Brain microvascular endothelial cell (primary cell): ENCODE measurements around the gene LRP1B.

ENCODE experiments used
- DNase-seq: peaks from one replicate; pipeline ENCODE4 v3.0.0-alpha.2; 2020
- H3K27ac ChIP-seq: fragments of 250-450 bp; sonication (Bioruptor Pico); 2 replicates; pipeline ENCODE4 v1.5.1; 2020; ENCODE audit warnings: mild to moderate bottlenecking, moderate library complexity
- H3K27me3 ChIP-seq: fragments of 250-450 bp; sonication (Bioruptor Pico); replicated peaks from 2 replicates; pipeline ENCODE4 v1.5.1; 2020; ENCODE audit warnings: mild to moderate bottlenecking
- H3K36me3 ChIP-seq: fragments of 250-450 bp; sonication (Bioruptor Pico); replicated peaks from 2 replicates; pipeline ENCODE4 v1.5.1; 2020; ENCODE audit warnings: mild to moderate bottlenecking
- H3K4me3 ChIP-seq: 2 replicates; pipeline ENCODE4 v1.5.1; 2011; ENCODE audit warnings: low read depth, mild to moderate bottlenecking, control low read depth, low read length, moderate library complexity
- in situ Hi-C: cut with HindIII; loops from 2 replicates; pipeline ENCODE4 v1.10.0; 2017; ENCODE audit warnings: low sequenced_read_pairs, low pct_ligation_motif_present
- TF ChIP-seq, protein P1 (sequence below): IDR thresholded peaks from 2 replicates; pipeline ENCODE4 v1.5.1; 2011; ENCODE audit warnings: low read depth, mild to moderate bottlenecking, moderate library complexity, low read length, control low read depth, inconsistent platforms; ENCODE audit errors: missing control alignments

Gene LRP1B

DNA sequence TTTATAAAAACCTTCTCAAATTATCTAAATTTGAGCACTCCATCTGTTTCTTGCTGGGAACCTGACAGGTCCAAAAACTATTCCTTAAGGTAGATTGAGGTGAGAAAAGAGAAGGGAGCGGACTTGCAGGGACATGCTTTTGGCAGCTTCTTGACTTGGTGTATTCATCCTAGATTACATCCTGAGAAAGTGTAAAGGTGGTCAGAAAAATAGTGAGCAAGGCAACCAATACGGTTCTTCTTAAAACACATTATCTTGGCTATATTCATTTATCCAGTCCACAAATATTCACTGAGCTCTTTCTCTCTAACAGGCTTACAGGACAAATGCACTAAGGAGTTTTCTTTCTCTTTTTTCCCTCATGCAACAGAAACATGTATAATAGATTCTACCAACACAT, 230.0 kb downstream of the LRP1B start:
- H3K27ac ChIP-seq: no peak overlapping the region
- in situ Hi-C loops: no loop called here
- no peak for DNase-seq

DNA sequence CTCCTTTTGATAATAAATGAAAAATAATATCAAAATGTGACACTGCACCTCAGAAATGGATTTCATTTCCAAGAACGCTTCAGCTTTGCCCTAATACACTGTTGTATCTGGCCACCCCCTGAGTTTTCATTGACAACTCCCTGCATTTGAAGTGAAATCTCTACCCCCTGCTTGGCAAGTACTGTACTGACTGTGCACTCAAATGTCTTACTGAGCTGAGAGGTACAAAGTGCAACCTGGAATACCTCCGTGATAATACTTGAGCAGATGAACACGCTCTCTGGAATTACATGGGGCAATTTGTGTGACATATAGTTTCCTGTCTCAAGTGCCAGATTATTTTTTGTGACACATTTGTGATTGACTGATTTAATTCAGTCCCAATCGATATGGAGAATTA, 231.1 kb downstream of the LRP1B start:
- Histone ChIP-seq H3K27me3 (no peaks in the 10 kb centered on the region), H3K4me3 (no peak overlapping the region), H3K27ac (no peak overlapping the region), H3K36me3 (no peaks in the 10 kb centered on the region)
- in situ Hi-C loops: no loop called here
- TF ChIP-seq, protein P1, sequence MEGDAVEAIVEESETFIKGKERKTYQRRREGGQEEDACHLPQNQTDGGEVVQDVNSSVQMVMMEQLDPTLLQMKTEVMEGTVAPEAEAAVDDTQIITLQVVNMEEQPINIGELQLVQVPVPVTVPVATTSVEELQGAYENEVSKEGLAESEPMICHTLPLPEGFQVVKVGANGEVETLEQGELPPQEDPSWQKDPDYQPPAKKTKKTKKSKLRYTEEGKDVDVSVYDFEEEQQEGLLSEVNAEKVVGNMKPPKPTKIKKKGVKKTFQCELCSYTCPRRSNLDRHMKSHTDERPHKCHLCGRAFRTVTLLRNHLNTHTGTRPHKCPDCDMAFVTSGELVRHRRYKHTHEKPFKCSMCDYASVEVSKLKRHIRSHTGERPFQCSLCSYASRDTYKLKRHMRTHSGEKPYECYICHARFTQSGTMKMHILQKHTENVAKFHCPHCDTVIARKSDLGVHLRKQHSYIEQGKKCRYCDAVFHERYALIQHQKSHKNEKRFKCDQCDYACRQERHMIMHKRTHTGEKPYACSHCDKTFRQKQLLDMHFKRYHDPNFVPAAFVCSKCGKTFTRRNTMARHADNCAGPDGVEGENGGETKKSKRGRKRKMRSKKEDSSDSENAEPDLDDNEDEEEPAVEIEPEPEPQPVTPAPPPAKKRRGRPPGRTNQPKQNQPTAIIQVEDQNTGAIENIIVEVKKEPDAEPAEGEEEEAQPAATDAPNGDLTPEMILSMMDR: no peak
- no peak for DNase-seq

More for the DNA sequence above, 230.0 kb downstream of the LRP1B start:
- Histone ChIP-seq H3K4me3 (no peak overlapping the region), H3K27me3 (no peaks in the 10 kb centered on the region), H3K36me3 (no peaks in the 10 kb centered on the region)
- TF ChIP-seq, protein P1: no peak

DNA sequence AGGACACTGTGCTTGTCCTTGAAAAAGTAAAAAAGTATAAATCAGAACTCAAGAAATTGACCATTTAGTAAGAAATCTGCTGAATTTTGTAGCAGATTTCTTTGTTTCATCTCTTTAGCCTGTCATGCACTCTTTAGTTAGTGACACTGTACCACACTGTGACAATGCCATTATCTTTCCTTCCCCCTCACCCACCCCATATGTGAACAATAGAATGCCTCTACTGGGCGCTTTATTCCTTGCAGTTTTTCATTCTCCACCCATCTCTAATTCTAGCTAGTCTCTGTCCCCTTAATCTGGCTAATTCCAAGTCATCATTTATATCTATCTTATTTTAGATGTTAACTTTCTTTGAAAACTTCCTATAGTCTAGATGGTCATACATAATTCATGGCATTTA, 241.0 kb downstream of the LRP1B start:
- TF ChIP-seq, protein P1: no peak

DNA sequence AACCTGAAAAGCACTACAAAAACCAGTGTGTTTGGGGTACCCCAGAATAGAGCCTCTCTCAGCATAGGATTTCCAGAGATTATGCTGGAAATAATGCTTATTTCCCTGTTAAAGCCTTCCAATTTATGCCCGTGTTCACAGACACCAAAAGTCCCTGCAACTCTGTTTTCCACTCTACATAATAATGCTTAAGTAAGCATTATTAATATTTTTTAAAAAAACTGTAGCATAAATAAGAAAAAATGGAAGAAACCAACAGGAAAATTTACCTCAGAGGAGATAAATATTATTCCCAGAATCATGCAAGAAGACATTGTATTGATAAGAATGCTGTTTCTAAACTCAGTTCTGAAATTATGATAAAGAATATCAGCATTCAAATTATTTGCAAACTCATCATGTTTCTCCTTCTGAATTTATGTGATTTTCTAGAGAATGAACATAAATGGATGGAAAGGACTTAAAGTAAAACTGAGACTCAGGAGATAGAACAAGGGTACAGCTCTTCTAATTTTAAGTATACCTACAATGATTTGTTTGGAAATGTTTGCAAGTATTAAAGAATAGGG, 241.7 kb downstream of the LRP1B start:
- Histone ChIP-seq H3K27ac (no peak overlapping the region), H3K27me3 (no peaks in the 10 kb centered on the region), H3K36me3 (no peaks in the 10 kb centered on the region), H3K4me3 (no peak overlapping the region)
- TF ChIP-seq, protein P1: no peak
- in situ Hi-C loops: no loop called here
- no peak for DNase-seq

More for the DNA sequence above, 241.0 kb downstream of the LRP1B start:
- Histone ChIP-seq H3K4me3 (no peak overlapping the region), H3K36me3 (no peaks in the 10 kb centered on the region), H3K27ac (no peak overlapping the region), H3K27me3 (no peaks in the 10 kb centered on the region)
- in situ Hi-C loops: no loop called here
- no peak for DNase-seq

DNA sequence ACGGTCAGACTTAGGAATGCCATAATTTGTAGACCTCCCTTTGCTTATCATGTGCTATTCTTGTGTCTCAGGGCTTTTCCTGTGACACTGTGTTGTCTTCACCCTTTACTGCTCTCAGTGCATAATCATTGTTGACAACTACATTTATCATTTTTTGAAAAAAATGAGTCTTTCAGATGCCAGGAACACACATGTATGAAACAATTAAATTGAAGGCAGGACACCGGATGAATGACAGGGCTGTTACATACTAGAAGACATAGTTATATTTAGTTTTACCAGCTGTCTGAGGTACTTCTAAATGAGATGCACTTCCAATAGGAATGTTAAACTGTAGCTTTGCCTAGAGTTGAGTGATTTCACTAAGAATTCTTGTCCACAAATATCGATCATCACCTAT, 243.5 kb downstream of the LRP1B start:
- TF ChIP-seq, protein P1: no peak
- no peaks in the 10 kb centered on the region for H3K36me3 ChIP-seq
- H3K27me3 ChIP-seq: no peaks in the 10 kb centered on the region
- no peak overlapping the region for H3K4me3 ChIP-seq
- DNase-seq: no peak
- in situ Hi-C loops: no loop called here
- H3K27ac ChIP-seq: no peak overlapping the region

DNA sequence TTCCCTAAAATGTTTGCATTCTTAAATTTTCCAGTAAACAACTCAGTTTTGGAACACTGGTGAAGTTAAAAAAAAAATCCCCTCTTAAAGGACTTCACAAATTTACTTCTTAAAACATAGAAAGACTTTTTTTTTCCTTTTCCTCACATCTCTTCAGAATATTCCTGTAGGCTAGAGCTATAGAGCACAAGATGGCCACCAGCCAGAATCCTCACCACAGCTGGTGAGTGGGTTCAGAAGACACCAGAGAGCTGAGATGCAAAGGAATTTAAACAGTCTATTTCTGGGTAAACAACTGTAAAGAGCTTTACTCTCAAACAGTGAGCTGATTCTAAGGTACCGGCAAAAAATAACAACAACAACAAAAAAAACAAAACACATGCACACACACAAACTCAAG, 252.8 kb downstream of the LRP1B start:
- TF ChIP-seq, protein P1: no peak
- in situ Hi-C loops: no loop called here
- H3K27ac ChIP-seq: no peak overlapping the region
- DNase-seq: no peak
- no peak overlapping the region for H3K4me3 ChIP-seq
- H3K36me3 ChIP-seq: no peaks in the 10 kb centered on the region
- H3K27me3 ChIP-seq: no peaks in the 10 kb centered on the region
